Uterus (tissue), 4 donors: ENCODE data around the gene FAM9C. TPM values are rescaled to one million over a fixed set of nuclear protein-coding genes. Genes with fewer than 3 reads are reported as not detected.

Source experiments
- DNase-seq, 2 donors: peaks; one replicate each; pipeline ENCODE4 v3.0.0-alpha.2; 2019 to 2020
- H3K27ac ChIP-seq, 2 donors: fragments of 200-600 bp; sonication (generic); 1 replicate in 1 of 2; 2 replicates in 1 of 2; pipeline ENCODE4 v1.5.1; 2016 to 2018
- H3K27me3 ChIP-seq, 2 donors: fragments of 200-600 bp; sonication (generic); one replicate each; pipeline ENCODE4 v1.5.1; 2018 to 2019; ENCODE audit warnings: control low read depth in 1 of 2
- H3K36me3 ChIP-seq, 2 donors: fragments of 200-600 bp; sonication (generic); one replicate each; pipeline ENCODE4 v1.5.1; 2019; ENCODE audit warnings: control low read depth in 1 of 2
- H3K4me1 ChIP-seq, 2 donors: fragments of 200-600 bp; sonication (generic); one replicate each; pipeline ENCODE4 v1.5.1; 2018 to 2019; ENCODE audit warnings: control low read depth in 1 of 2
- H3K4me3 ChIP-seq, 2 donors: fragments of 200-600 bp; sonication (generic); 1 replicate in 1 of 2; 2 replicates in 1 of 2; pipeline ENCODE4 v1.5.1; 2018 to 2019; ENCODE audit warnings: mild to moderate bottlenecking in 1 of 2
- H3K9me3 ChIP-seq, 2 donors: fragments of 200-600 bp; sonication (generic); one replicate each; pipeline ENCODE4 v1.5.1; 2019; ENCODE audit warnings: control low read depth in 1 of 2
- POLR2A ChIP-seq, 2 donors: fragments of 450-650 bp; IDR thresholded peaks; one replicate each; pipeline ENCODE4 v1.6.1; 2016; ENCODE audit warnings: antibody characterized with exemption in 2 of 2, mild to moderate bottlenecking in 1 of 2, moderate library complexity in 1 of 2
- intact Hi-C: fragments of 100-400 bp; cut with DNase I; formaldehyde crosslinking; loops from one replicate; pipeline ENCODE4 v1.15.1; 2023; ENCODE audit warnings: low total_unique reads
- total RNA-seq, 4 donors: library from RNA; depleted of rRNA in 3 of 4; stranded (reverse); fragments of >200 nt in 3 of 4; gene quantifications; one replicate each; pipeline versions ENCODE4 v1.1.0 to v1.2.4, GENCODE V29; 2014 to 2023
- TF ChIP-seq, protein P1 (sequence below), 4 experiments: fragments of 200-600 bp in 2 of 4; fragments of 450-650 bp in 2 of 4; sonication (generic) in 2 of 4; IDR thresholded peaks; one replicate each; pipeline ENCODE4 v1.5.1; 2016 to 2019; ENCODE audit warnings: antibody characterized with exemption in 4 of 4, mild to moderate bottlenecking in 2 of 4, moderate library complexity in 1 of 4
- donor health status: DM: yes; HTN: yes; CAD: no.

FAM9C gene
- total RNA-seq, 4 donors from 2014 or later: 0.07 TPM; not detected in 3

DNA sequence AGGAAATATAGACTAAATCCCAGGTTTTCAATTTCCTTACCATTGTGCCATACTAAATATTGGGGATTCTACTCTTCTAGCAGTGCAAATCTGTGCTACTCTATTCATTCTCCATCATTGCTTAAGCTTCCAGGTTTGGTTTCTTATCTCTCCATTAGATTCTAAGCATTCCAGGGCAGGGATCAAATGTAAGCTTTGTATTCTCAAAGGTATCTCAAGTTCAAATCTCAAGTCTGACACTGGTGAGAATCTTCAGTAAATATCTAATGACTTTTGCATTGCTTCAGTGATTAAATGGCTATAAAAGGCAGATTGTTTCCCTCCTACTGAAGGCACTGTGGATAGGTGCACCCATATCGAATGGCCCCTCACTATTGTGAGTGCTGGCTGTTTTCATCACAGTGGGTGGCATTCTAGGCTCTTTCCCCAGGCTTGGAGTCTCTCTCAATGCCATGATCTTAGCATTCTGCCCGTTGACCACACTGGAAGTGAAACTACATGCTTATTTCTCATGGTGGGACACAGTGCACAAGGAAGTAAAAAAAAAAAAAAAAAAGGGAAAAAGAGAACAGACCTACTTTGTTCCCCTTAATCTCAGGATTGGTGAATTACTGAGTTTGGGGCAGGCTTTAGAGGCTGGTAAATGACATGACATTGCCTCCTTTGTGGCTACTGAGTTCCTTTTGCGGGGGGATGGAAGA is 28.7 kb downstream of the FAM9C start:
- DNase-seq: no peak
- no peak overlapping the region for H3K27ac ChIP-seq
- no peaks in the 10 kb centered on the region for H3K36me3 ChIP-seq
- TF ChIP-seq, protein P1, sequence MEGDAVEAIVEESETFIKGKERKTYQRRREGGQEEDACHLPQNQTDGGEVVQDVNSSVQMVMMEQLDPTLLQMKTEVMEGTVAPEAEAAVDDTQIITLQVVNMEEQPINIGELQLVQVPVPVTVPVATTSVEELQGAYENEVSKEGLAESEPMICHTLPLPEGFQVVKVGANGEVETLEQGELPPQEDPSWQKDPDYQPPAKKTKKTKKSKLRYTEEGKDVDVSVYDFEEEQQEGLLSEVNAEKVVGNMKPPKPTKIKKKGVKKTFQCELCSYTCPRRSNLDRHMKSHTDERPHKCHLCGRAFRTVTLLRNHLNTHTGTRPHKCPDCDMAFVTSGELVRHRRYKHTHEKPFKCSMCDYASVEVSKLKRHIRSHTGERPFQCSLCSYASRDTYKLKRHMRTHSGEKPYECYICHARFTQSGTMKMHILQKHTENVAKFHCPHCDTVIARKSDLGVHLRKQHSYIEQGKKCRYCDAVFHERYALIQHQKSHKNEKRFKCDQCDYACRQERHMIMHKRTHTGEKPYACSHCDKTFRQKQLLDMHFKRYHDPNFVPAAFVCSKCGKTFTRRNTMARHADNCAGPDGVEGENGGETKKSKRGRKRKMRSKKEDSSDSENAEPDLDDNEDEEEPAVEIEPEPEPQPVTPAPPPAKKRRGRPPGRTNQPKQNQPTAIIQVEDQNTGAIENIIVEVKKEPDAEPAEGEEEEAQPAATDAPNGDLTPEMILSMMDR (IDR thresholded peaks at IDR 0.05): no peak
- no peak for TF ChIP-seq POLR2A (IDR thresholded peaks at IDR 0.05)
- H3K27me3 ChIP-seq: no peaks in the 10 kb centered on the region
- no peaks in the 10 kb centered on the region for H3K9me3 ChIP-seq
- intact Hi-C loops: no loop called here
- H3K4me3 ChIP-seq: no peak overlapping the region
- H3K4me1 ChIP-seq: no peaks in the 10 kb centered on the region

GRCh38 chrX:13014111-13015096 is 30.0 kb downstream of the FAM9C start:
- TF ChIP-seq POLR2A (IDR thresholded peaks at IDR 0.05): no peak
- TF ChIP-seq, protein P1 (IDR thresholded peaks at IDR 0.05): no peak
- H3K27me3 ChIP-seq: no peaks in the 10 kb centered on the region
- no peak overlapping the region for H3K27ac ChIP-seq
- H3K36me3 ChIP-seq: no peaks in the 10 kb centered on the region
- no peaks in the 10 kb centered on the region for H3K9me3 ChIP-seq
- H3K4me3 ChIP-seq: no peak overlapping the region
- intact Hi-C loops: no loop called here
- no peak for DNase-seq
- H3K4me1 ChIP-seq: no peaks in the 10 kb centered on the region

GRCh38 chrX:13013363-13014110 is 30.9 kb downstream of the FAM9C start:
- Histone ChIP-seq H3K4me1 (no peaks in the 10 kb centered on the region), H3K9me3 (no peaks in the 10 kb centered on the region), H3K27ac (peak overlapping the region; percentile 48 to 60), H3K36me3 (no peaks in the 10 kb centered on the region), H3K4me3 (no peak overlapping the region), H3K27me3 (no peaks in the 10 kb centered on the region)
- TF ChIP-seq POLR2A (IDR thresholded peaks at IDR 0.05): no peak
- TF ChIP-seq, protein P1 (IDR thresholded peaks at IDR 0.05): no peak
- intact Hi-C loops: no loop called here
- peak; percentile 23 to 37 for DNase-seq

GRCh38 chrX:13010546-13010945 is 33.9 kb downstream of the FAM9C start:
- no peak overlapping the region for H3K27ac ChIP-seq
- H3K4me1 ChIP-seq: no peaks in the 10 kb centered on the region
- H3K27me3 ChIP-seq: no peaks in the 10 kb centered on the region
- no peak overlapping the region for H3K4me3 ChIP-seq
- no peak for TF ChIP-seq POLR2A (IDR thresholded peaks at IDR 0.05)
- TF ChIP-seq, protein P1 (IDR thresholded peaks at IDR 0.05): no peak
- no peaks in the 10 kb centered on the region for H3K9me3 ChIP-seq
- no peak for DNase-seq
- intact Hi-C loops: no loop called here
- H3K36me3 ChIP-seq: no peaks in the 10 kb centered on the region
